Gastrocnemius medialis (tissue), 4 donors: Measurements from ENCODE around the gene RYR2.

Experiments used
- POLR2A ChIP-seq, 2 donors: fragments of 450-650 bp; IDR thresholded peaks; one replicate each; pipeline ENCODE4 v1.6.1; 2017; ENCODE audit warnings: antibody characterized with exemption in 2 of 2, mild to moderate bottlenecking in 2 of 2, moderate library complexity in 2 of 2
- TF ChIP-seq, protein P1 (sequence below), 5 experiments: fragments of 450-650 bp in 3 of 5; fragments of 200-600 bp in 2 of 5; sonication (generic) in 2 of 5; IDR thresholded peaks in 4 of 5; conservative IDR thresholded peaks in 1 of 5; 1 replicate in 4 of 5; 2 replicates in 1 of 5; pipeline ENCODE4 v1.5.1; 2016 to 2019; ENCODE audit warnings: antibody characterized with exemption in 5 of 5, mild to moderate bottlenecking in 3 of 5, moderate library complexity in 3 of 5

DNA sequence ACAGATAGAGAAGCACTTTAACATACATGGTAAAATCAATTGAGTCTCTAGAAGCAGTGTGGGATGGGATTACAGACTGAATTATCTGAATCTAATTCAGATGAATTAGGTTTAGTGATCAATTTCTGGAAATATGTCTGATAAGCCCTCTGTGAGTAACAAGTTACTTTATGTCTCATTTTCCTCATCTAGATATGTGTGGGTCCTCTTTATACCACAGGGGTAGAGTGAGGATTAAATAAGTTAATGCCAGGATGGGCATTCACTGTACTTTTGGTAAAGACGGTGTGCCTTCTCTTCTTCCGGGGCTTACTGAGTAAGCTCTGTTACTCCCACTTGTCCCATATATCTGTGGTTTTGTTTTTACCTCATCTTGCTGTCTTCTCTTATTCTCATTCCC lies 225.8 kb downstream of the RYR2 start:
- TF ChIP-seq, protein P1, sequence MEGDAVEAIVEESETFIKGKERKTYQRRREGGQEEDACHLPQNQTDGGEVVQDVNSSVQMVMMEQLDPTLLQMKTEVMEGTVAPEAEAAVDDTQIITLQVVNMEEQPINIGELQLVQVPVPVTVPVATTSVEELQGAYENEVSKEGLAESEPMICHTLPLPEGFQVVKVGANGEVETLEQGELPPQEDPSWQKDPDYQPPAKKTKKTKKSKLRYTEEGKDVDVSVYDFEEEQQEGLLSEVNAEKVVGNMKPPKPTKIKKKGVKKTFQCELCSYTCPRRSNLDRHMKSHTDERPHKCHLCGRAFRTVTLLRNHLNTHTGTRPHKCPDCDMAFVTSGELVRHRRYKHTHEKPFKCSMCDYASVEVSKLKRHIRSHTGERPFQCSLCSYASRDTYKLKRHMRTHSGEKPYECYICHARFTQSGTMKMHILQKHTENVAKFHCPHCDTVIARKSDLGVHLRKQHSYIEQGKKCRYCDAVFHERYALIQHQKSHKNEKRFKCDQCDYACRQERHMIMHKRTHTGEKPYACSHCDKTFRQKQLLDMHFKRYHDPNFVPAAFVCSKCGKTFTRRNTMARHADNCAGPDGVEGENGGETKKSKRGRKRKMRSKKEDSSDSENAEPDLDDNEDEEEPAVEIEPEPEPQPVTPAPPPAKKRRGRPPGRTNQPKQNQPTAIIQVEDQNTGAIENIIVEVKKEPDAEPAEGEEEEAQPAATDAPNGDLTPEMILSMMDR (IDR thresholded peaks at IDR 0.05 in 4 of 5, conservative IDR thresholded peaks at IDR 0.05 in 1 of 5), result no peak
- no peak for TF ChIP-seq POLR2A (IDR thresholded peaks at IDR 0.05)
